K562 (cell line): Measurements from ENCODE around the gene ANXA2.

Source experiments
- ATF1 ChIP-seq, 2 experiments: fragments of 450-650 bp in 1 of 2; IDR thresholded peaks; 2 replicates each; pipeline ENCODE4 v1.6.1; 2016; ENCODE audit warnings: missing compliant biosample characterization in 1 of 2, missing genetic modification characterization in 1 of 2
- FOS ChIP-seq: IDR thresholded peaks from 3 replicates; pipeline ENCODE4 v1.6.1; 2011; ENCODE audit not compliant: insufficient read length; ENCODE audit errors: extremely low read depth
- HNRNPK ChIP-seq: fragments of 200-400 bp; formaldehyde crosslinking; IDR thresholded peaks from one replicate; pipeline ENCODE4 v1.6.1; 2018; ENCODE audit warnings: mild to moderate bottlenecking, low read depth, low read length; ENCODE audit not compliant: poor library complexity, severe bottlenecking
- TEAD2 ChIP-seq: fragments of 450-650 bp; IDR thresholded peaks from 2 replicates; pipeline ENCODE4 v1.6.1; 2016; ENCODE audit warnings: missing genetic modification characterization, control low read depth, missing compliant biosample characterization

- TF ChIP-seq TEAD2 (tag) (no peak), ATF1 (CRISPR knock-in tag; IDR thresholded peaks at IDR 0.05) (no peak), ATF1 (tag; IDR thresholded peaks at IDR 0.05) (no peak), FOS (no peak), HNRNPK (no peak)
These were observed 31.1 kb upstream of the ANXA2 start for GRCh38 chr15:60428935-60429334.
